GM23338 (cell line): Measurements from ENCODE around the gene KBTBD8. TPM values are rescaled to one million over a fixed set of nuclear protein-coding genes. Genes with fewer than 3 reads are reported as not detected.

ENCODE experiments used
- ATAC-seq: fragments of 200-7000 bp; cut with Tn5 transposase; 3 replicates; pipeline ENCODE4 v1.9.1; 2020
- DNase-seq: peaks from one replicate; pipeline ENCODE4 v3.0.0-alpha.2; 2015; ENCODE audit warnings: low spot score
- H2AFZ ChIP-seq: fragments of 200-600 bp; sonication (generic); 2 replicates; pipeline ENCODE4 v1.8.0; 2016; ENCODE audit warnings: antibody characterized with exemption, mild to moderate bottlenecking, moderate library complexity
- H3F3A ChIP-seq: fragments of 200-600 bp; sonication (generic); replicated peaks from 2 replicates; pipeline ENCODE4 v1.8.0; 2017; ENCODE audit warnings: antibody characterized with exemption, mixed run types, low read depth
- H3K27ac ChIP-seq: fragments of 200-600 bp; sonication (generic); 2 replicates; pipeline ENCODE4 v1.6.1; 2016; ENCODE audit warnings: low read depth
- H3K27me3 ChIP-seq: fragments of 200-600 bp; sonication (generic); 2 replicates; pipeline ENCODE4 v1.8.0; 2016; ENCODE audit warnings: mild to moderate bottlenecking, mixed run types, moderate library complexity; ENCODE audit not compliant: insufficient read depth
- H3K36me3 ChIP-seq: fragments of 200-600 bp; sonication (generic); 2 replicates; pipeline ENCODE4 v1.8.0; 2016; ENCODE audit warnings: mild to moderate bottlenecking; ENCODE audit not compliant: insufficient read depth
- H3K4me1 ChIP-seq: fragments of 200-600 bp; sonication (generic); 2 replicates; pipeline ENCODE4 v1.8.0; 2016; ENCODE audit warnings: mild to moderate bottlenecking, moderate library complexity; ENCODE audit not compliant: insufficient read depth
- H3K4me2 ChIP-seq: fragments of 200-600 bp; sonication (generic); 2 replicates; pipeline ENCODE4 v1.7.1; 2017; ENCODE audit warnings: mixed run types
- H3K4me3 ChIP-seq: fragments of 200-600 bp; sonication (generic); 2 replicates; pipeline ENCODE4 v1.6.1; 2016; ENCODE audit warnings: mixed run types
- H3K79me2 ChIP-seq: fragments of 200-600 bp; sonication (generic); replicated peaks from 2 replicates; pipeline ENCODE4 v1.8.0; 2017; ENCODE audit warnings: mild to moderate bottlenecking; ENCODE audit not compliant: insufficient read depth
- H3K9me2 ChIP-seq: fragments of 200-600 bp; sonication (generic); 2 replicates; pipeline ENCODE4 v1.8.0; 2017; ENCODE audit not compliant: insufficient read depth
- H4K20me1 ChIP-seq: fragments of 200-600 bp; sonication (generic); replicated peaks from 2 replicates; pipeline ENCODE4 v1.8.0; 2017; ENCODE audit warnings: mild to moderate bottlenecking; ENCODE audit not compliant: insufficient read depth
- H3K27ac Mint-ChIP-seq: 2 replicates; pipeline ENCODE4 v1.8.0; 2020; ENCODE audit warnings: inconsistent platforms, mild to moderate bottlenecking, moderate library complexity, mixed read lengths
- H3K27me3 Mint-ChIP-seq: 3 replicates; pipeline ENCODE4 v1.8.0; 2022; ENCODE audit warnings: low read depth, mild to moderate bottlenecking, moderate library complexity, mixed read lengths, inconsistent platforms; ENCODE audit not compliant: insufficient read depth, poor library complexity
- H3K36me3 Mint-ChIP-seq: 3 replicates; pipeline ENCODE4 v1.8.0; 2021; ENCODE audit warnings: low read depth, mild to moderate bottlenecking, inconsistent platforms, moderate library complexity, mixed read lengths
- H3K4me1 Mint-ChIP-seq: 3 replicates; pipeline ENCODE4 v1.8.0; 2020; ENCODE audit warnings: mild to moderate bottlenecking, inconsistent platforms, mixed read lengths
- H3K4me3 Mint-ChIP-seq: 3 replicates; pipeline ENCODE4 v1.8.0; 2021; ENCODE audit warnings: moderate library complexity, mild to moderate bottlenecking, inconsistent platforms, mixed read lengths
- H3K9me3 Mint-ChIP-seq: 3 replicates; pipeline ENCODE4 v1.8.0; 2020; ENCODE audit warnings: moderate library complexity, mild to moderate bottlenecking, inconsistent platforms, mixed read lengths
- CTCF ChIP-seq, 2 experiments: fragments of 200-600 bp in 1 of 2; sonication (generic) in 1 of 2; conservative IDR thresholded peaks; 2 replicates each; pipeline versions ENCODE4 v1.5.1 to v1.6.1; 2016 to 2017; ENCODE audit warnings: antibody characterized with exemption in 2 of 2, low read depth in 2 of 2, mild to moderate bottlenecking in 2 of 2, moderate library complexity in 1 of 2
- JUNB ChIP-seq: IDR thresholded peaks from one replicate; pipeline ENCODE4 v1.6.1; 2016; ENCODE audit warnings: antibody characterized with exemption; ENCODE audit not compliant: unreplicated experiment
- REST ChIP-seq: IDR thresholded peaks from one replicate; pipeline ENCODE4 v1.6.1; 2018; ENCODE audit warnings: antibody characterized with exemption; ENCODE audit not compliant: unreplicated experiment
- ZNF462 ChIP-seq: fragments of 250-450 bp; sonication (Bioruptor Pico); IDR thresholded peaks from 2 replicates; pipeline ENCODE4 v1.5.0; 2020; ENCODE audit warnings: mild to moderate bottlenecking, moderate library complexity
- polyA plus RNA-seq: library from polyadenylated mRNA; unstranded; fragments of >200 nt; fragmentation: Nextera tagmentation; extraction: Ambion mirVana; gene quantifications from 2 replicates; pipeline ENCODE4 v1.2.1, GENCODE V29; 2016
- total RNA-seq: library from RNA; depleted of rRNA; stranded (reverse); fragments of >200 nt; shearing (Covaris generic); gene quantifications from 2 replicates; pipeline ENCODE4 v1.2.3, GENCODE V29; 2014

KBTBD8 gene
- total and polyA plus RNA-seq, 2 experiments from 2014 or later, result 3.5 to 19.9 TPM

- TF ChIP-seq REST (no peak), ZNF462 (CRISPR knock-in tag) (no peak)
Observed at GRCh38 chr3:66989241-66989640, 8.9 kb upstream of the KBTBD8 start (continued).

- peak overlapping the region; percentile 28 for H3K4me3 ChIP-seq
Observed at GRCh38 chr3:66989860-66990696, 8.0 kb upstream of the KBTBD8 start.

More at GRCh38 chr3:66989860-66990696, 8.0 kb upstream of the KBTBD8 start:
- H3K36me3 Mint-ChIP-seq, result peaks cover 3% of the 10 kb centered on the region; the same call in 1 of the 3 replicates
- peaks cover 15% of the 10 kb centered on the region for H3K4me1 Mint-ChIP-seq
- Histone ChIP-seq H3K27me3 (no peaks in the 10 kb centered on the region), H3K36me3 (no peaks in the 10 kb centered on the region), H3K4me1 (peaks cover 14% of the 10 kb centered on the region), H3K9me2 (peaks cover 4% of the 10 kb centered on the region; the same call in 1 of the 2 replicates), H3K4me2 (peak overlapping the region; percentile 61), H2AFZ (peak overlapping the region; percentile 24), H3F3A (no peaks in the 10 kb centered on the region; the same call in 1 of the 2 replicates), H3K27ac (peak overlapping the region; percentile 97), H3K79me2 (no peaks in the 10 kb centered on the region), H4K20me1 (no peaks in the 10 kb centered on the region)
- DNase-seq (peak; percentile 54), ATAC-seq (peak; percentile 41)
- peaks cover 4% of the 10 kb centered on the region for H3K27me3 Mint-ChIP-seq
- TF ChIP-seq CTCF (conservative IDR thresholded peaks at IDR 0.05; ENCODE audit: low read depth in 2 of 2) (peak; percentile 63 to 69), JUNB (no peak)
- H3K27ac Mint-ChIP-seq, result peak overlapping the region; percentile 95
- peak overlapping the region; percentile 48; the same call in 1 of the 3 replicates for H3K4me3 Mint-ChIP-seq
- H3K9me3 Mint-ChIP-seq, result no peaks in the 10 kb centered on the region; the same call in 1 of the 3 replicates
